Thyroid gland (tissue), 4 donors: ENCODE results near the gene CHRND. TPM values are rescaled to one million over a fixed set of nuclear protein-coding genes. Genes with fewer than 3 reads are reported as not detected.

ENCODE experiments used
- DNase-seq, 2 donors: peaks; one replicate each; pipeline ENCODE4 v3.0.0-alpha.2; 2019
- H3K27ac ChIP-seq, 3 donors: fragments of 200-600 bp; sonication (generic); 1 replicate in 2 of 3; 2 replicates in 1 of 3; pipeline ENCODE4 v1.5.1; 2016 to 2019; ENCODE audit warnings: mild to moderate bottlenecking in 1 of 3, moderate library complexity in 1 of 3
- H3K27me3 ChIP-seq: fragments of 200-600 bp; sonication (generic); one replicate; pipeline ENCODE4 v1.5.1; 2019
- H3K36me3 ChIP-seq, 2 donors: fragments of 200-600 bp; sonication (generic); one replicate each; pipeline ENCODE4 v1.5.1; 2016 to 2019
- H3K4me1 ChIP-seq, 2 donors: fragments of 200-600 bp; sonication (generic); one replicate each; pipeline ENCODE4 v1.5.1; 2017 to 2019
- H3K4me3 ChIP-seq, 3 donors: fragments of 200-600 bp; sonication (generic); replicated peaks in 1 of 3; 1 replicate in 2 of 3; 2 replicates in 1 of 3; pipeline ENCODE4 v1.5.1; 2016; ENCODE audit warnings: mild to moderate bottlenecking in 1 of 3
- H3K9me3 ChIP-seq: fragments of 200-600 bp; sonication (generic); one replicate; pipeline ENCODE4 v1.5.1; 2017
- CTCF ChIP-seq, 6 experiments: fragments of 200-600 bp in 3 of 6; fragments of 450-650 bp in 3 of 6; sonication (generic) in 3 of 6; IDR thresholded peaks; one replicate each; pipeline ENCODE4 v1.5.1; 2016 to 2019; ENCODE audit warnings: antibody characterized with exemption in 6 of 6, mild to moderate bottlenecking in 2 of 6, inconsistent platforms in 1 of 6, moderate library complexity in 1 of 6
- POLR2A ChIP-seq, 2 donors: fragments of 450-650 bp; IDR thresholded peaks; one replicate each; pipeline ENCODE4 v1.6.1; 2017; ENCODE audit warnings: antibody characterized with exemption in 2 of 2, mild to moderate bottlenecking in 2 of 2, moderate library complexity in 1 of 2
- WGBS, 2 donors: methylation state at CpG; one replicate each; pipeline ENCODE4 v1.1.5; 2017; 5-methylcytosine and 5-hydroxymethylcytosine counted together
- intact Hi-C: fragments of 100-400 bp; cut with DNase I; formaldehyde crosslinking; loops from one replicate; pipeline ENCODE4 v1.15.1; 2023
- total RNA-seq, 4 donors: library from RNA; depleted of rRNA; stranded (reverse); fragments of >200 nt; gene quantifications; one replicate each; pipeline ENCODE4 v1.2.3, GENCODE V29; 2016

Gene CHRND
- total RNA-seq, 4 donors from 2014 or later, result not detected

GRCh38 chr2:232527905-232528470 is 2.0 kb downstream of the CHRND start:
- Histone ChIP-seq H3K27me3 (peaks cover 15% of the 10 kb centered on the region), H3K9me3 (no peaks in the 10 kb centered on the region), H3K27ac (no peak overlapping the region), H3K4me3 (no peak overlapping the region), H3K36me3 (no peaks in the 10 kb centered on the region), H3K4me1 (peaks cover 0 to 14% of the 10 kb centered on the region in 2 donors)
- intact Hi-C loops, result loop anchor here (10.0 kb wide), 1 partner anchor 603 kb away; the partner anchor contains the start of gene NPPC
- WGBS, 2 donors, result 81 to 87% methylated on average over 6 of the region's 6 CpGs
- DNase-seq, result no peak
- TF ChIP-seq POLR2A (IDR thresholded peaks at IDR 0.05), result no peak
- no peak for TF ChIP-seq CTCF (IDR thresholded peaks at IDR 0.05)

DNA sequence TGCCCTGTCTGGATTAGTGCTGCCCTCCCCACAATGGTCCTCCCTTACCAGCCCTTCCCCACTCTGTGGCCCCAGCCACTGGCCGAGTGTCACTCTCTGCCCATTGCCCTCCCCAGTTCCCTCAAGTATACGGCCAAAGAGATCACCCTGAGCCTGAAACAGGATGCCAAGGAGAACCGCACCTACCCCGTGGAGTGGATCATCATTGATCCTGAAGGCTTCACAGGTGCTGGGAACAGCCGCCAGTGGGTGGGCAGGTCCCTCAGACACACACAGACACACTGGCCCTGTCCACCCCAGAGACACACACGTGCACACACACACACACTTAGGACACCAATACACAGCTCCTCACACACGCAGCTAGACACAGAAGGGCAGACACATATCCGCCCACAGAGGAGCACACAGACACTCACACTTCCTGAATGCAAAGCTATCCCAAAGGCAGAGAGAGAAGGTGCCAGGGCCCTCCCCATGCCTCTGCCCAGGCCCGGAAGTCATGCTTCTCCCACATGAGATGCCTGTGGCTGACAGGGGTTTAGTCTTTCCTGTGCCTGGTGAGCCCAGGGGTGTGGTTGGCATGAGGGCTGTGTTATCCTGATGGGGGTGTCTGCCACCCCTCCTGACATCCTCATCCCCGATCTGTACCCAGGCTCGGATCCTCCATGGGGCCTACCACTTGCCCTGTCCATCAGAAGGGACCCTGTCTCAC is 2.9 kb downstream of the CHRND start:
- 81 to 82% methylated on average over 7 to 11 of the region's 11 CpGs for WGBS, 2 donors
- Histone ChIP-seq H3K4me3 (no peak overlapping the region), H3K27me3 (peaks cover 7% of the 10 kb centered on the region), H3K9me3 (no peaks in the 10 kb centered on the region), H3K27ac (no peak overlapping the region), H3K4me1 (peaks cover 0 to 8% of the 10 kb centered on the region in 2 donors), H3K36me3 (no peaks in the 10 kb centered on the region)
- TF ChIP-seq POLR2A (IDR thresholded peaks at IDR 0.05) (no peak), CTCF (IDR thresholded peaks at IDR 0.05) (no peak)
- intact Hi-C loops, result loop anchor here (10.0 kb wide), 1 partner anchor 604 kb away; the partner anchor contains the start of gene NPPC
- DNase-seq, result no peak

DNA sequence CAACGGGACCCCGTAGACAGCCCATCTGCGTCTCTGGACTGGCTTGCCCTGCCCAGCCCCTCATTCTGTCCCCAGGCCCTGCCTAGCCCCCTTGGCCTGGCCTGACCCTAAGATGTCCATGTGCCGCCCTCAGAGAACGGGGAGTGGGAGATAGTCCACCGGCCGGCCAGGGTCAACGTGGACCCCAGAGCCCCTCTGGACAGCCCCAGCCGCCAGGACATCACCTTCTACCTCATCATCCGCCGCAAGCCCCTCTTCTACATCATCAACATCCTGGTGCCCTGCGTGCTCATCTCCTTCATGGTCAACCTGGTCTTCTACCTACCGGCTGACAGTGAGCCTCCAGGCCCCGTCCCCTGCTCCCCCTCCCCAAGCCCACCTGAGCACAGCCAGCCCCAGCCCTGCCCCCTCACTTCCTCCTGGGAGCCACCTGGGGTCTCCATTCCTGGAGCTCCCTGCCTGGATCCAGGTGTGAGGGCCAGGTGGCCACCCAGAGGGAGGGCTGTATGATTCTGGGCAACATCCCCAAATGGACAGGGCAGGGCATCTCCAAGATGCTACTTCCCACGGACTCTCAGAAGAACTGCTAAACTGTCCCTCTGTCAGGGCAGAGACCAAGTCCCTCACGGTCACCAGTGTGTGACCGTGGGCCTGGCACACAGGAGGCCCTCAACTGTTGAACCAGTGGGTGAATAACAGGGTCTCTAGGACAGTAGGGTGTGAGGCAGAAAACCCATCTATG is 4.0 kb downstream of the CHRND start:
- intact Hi-C loops, result loop anchor here (10.0 kb wide), 1 partner anchor 605 kb away; the partner anchor contains the start of gene NPPC
- no peak for DNase-seq
- H3K9me3 ChIP-seq, result no peaks in the 10 kb centered on the region
- no peak overlapping the region for H3K27ac ChIP-seq
- 89 to 93% methylated on average over 16 to 17 of the region's 17 CpGs for WGBS, 2 donors
- no peak overlapping the region for H3K4me3 ChIP-seq
- H3K36me3 ChIP-seq, result no peaks in the 10 kb centered on the region
- H3K4me1 ChIP-seq, result peaks cover 0 to 4% of the 10 kb centered on the region in 2 donors
- H3K27me3 ChIP-seq, result no peaks in the 10 kb centered on the region
- TF ChIP-seq POLR2A (IDR thresholded peaks at IDR 0.05) (no peak), CTCF (IDR thresholded peaks at IDR 0.05) (no peak)

DNA sequence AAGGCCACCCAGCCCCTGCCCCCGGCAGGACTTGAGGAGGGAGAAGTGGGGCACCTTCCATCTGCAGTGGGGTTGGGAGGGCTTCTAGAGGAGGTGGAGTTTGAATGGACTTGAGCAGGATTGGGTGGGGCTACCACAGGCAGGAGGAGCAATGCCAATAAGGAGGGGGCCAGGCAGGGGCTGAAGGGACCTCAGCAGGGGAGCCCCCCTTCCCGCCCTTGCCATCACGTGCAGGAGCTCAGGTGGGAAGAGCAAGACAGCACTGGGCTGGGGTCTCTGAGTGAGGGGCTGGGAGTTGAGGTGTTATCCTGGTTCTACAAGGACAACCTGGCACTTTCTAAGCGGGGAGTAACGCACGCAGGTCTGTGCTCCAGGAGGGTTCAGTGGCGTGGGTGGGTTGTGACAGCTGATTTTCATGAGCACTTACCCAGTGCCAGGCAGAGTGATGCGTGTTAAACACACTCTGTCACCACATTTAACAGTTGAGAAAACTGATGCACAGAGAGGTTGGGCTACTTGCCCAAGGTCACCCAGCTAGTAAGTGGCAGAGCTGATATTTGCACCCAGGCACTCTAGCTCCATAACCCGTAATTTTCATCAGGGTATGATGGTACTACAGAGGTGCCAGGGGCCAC is 4.8 kb downstream of the CHRND start:
- H3K27ac ChIP-seq, result no peak overlapping the region
- WGBS, 2 donors, result 78 to 84% methylated on average over 9 of the region's 9 CpGs
- intact Hi-C loops, result no loop called here
- no peaks in the 10 kb centered on the region for H3K4me1 ChIP-seq
- TF ChIP-seq POLR2A (IDR thresholded peaks at IDR 0.05) (no peak), CTCF (IDR thresholded peaks at IDR 0.05) (no peak)
- no peaks in the 10 kb centered on the region for H3K36me3 ChIP-seq
- no peaks in the 10 kb centered on the region for H3K9me3 ChIP-seq
- no peak for DNase-seq
- H3K27me3 ChIP-seq, result no peaks in the 10 kb centered on the region
- no peak overlapping the region for H3K4me3 ChIP-seq
